Testis (tissue), 3 donors: ENCODE measurements around the gene ZNF627. TPM values are rescaled to one million over a fixed set of nuclear protein-coding genes. Genes with fewer than 3 reads are reported as not detected.

ENCODE experiments used
- DNase-seq: peaks from one replicate; pipeline ENCODE4 v3.0.0-alpha.2; 2019
- H3K27ac ChIP-seq, 2 donors: fragments of 200-600 bp; sonication (generic); one replicate each; pipeline ENCODE4 v1.5.1; 2019
- H3K27me3 ChIP-seq: fragments of 200-600 bp; sonication (generic); one replicate; pipeline ENCODE4 v1.5.1; 2019
- H3K36me3 ChIP-seq: fragments of 200-600 bp; sonication (generic); one replicate; pipeline ENCODE4 v1.5.1; 2017; ENCODE audit warnings: low read depth; ENCODE audit errors: missing control alignments
- H3K4me1 ChIP-seq: fragments of 200-600 bp; sonication (generic); one replicate; pipeline ENCODE4 v1.5.1; 2019
- H3K4me3 ChIP-seq, 2 donors: fragments of 200-600 bp; sonication (generic); one replicate each; pipeline ENCODE4 v1.5.1; 2017 to 2019
- H3K9me3 ChIP-seq: fragments of 200-600 bp; sonication (generic); one replicate; pipeline ENCODE4 v1.5.1; 2017
- POLR2A ChIP-seq: fragments of 450-650 bp; IDR thresholded peaks from one replicate; pipeline ENCODE4 v1.6.1; 2017; ENCODE audit warnings: antibody characterized with exemption, mild to moderate bottlenecking, moderate library complexity
- WGBS, 2 donors: methylation state at CpG; one replicate each; pipeline ENCODE4 v1.1.5; 2018; 5-methylcytosine and 5-hydroxymethylcytosine counted together
- intact Hi-C: fragments of 100-400 bp; cut with DNase I; formaldehyde crosslinking; loops from one replicate; pipeline ENCODE4 v1.15.1; 2023; ENCODE audit warnings: low total_unique reads
- polyA plus RNA-seq: library from polyadenylated mRNA; stranded (reverse); fragments of 350-450 nt; fragmentation: Illumina TruSeq; extraction: RNeasy Lipid Tissue Mini Kit (QIAGEN cat#74804); gene quantifications from one replicate; pipeline ENCODE4 v1.2.3, GENCODE V29; 2014; ENCODE audit warnings: low read depth, low replicate concordance; ENCODE audit not compliant: insufficient read depth
- total RNA-seq, 2 donors: library from RNA; depleted of rRNA; stranded (reverse); fragments of >200 nt; gene quantifications; one replicate each; pipeline ENCODE4 v1.2.3, GENCODE V29; 2016
- TF ChIP-seq, protein P1 (sequence below), 3 experiments: fragments of 450-650 bp in 2 of 3; fragments of 200-600 bp in 1 of 3; sonication (generic) in 1 of 3; IDR thresholded peaks; one replicate each; pipeline ENCODE4 v1.5.1; 2016 to 2019; ENCODE audit warnings: antibody characterized with exemption in 3 of 3, mild to moderate bottlenecking in 2 of 3, moderate library complexity in 1 of 3

The ZNF627 gene
- total and polyA plus RNA-seq, 3 donors from 2014 or later, result 15.5 to 17.2 (median 16.7) TPM

DNA sequence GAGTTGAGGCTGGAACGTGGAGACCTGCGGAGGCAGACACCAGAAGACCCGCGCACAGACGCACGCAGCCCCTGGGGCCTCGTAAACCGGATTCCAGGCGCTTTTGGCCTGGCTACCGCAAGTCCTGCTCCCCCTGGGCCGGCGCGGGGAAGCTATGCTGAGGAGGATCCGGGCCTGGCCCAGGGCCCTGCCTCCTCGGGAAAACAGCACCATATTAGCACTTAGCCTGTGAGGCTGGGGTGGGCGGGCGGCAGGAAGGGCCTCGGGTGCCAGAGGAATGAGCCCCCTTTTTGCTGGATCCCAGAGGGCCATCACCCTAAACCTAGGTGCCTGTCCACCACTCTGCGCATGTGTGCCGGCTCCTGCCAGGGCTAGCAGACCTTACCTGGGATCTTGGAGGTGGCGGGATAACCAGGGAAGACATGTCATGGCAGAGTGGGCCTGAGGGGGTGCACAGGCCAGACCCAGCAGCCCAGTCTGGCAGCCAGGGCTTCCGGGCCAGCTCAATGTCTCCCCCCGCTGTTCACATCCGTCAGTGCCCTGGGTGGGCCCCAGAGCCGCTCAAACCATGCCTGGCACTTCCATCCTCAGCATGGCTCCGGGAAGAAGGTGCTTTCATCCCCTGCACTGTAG, 45.6 kb upstream of the ZNF627 start:
- H3K27me3 ChIP-seq, result no peaks in the 10 kb centered on the region
- WGBS, 2 donors, result 69 to 77% methylated on average over 5 to 26 of the region's 26 CpGs
- H3K36me3 ChIP-seq, result no peaks in the 10 kb centered on the region
- TF ChIP-seq, protein P1, sequence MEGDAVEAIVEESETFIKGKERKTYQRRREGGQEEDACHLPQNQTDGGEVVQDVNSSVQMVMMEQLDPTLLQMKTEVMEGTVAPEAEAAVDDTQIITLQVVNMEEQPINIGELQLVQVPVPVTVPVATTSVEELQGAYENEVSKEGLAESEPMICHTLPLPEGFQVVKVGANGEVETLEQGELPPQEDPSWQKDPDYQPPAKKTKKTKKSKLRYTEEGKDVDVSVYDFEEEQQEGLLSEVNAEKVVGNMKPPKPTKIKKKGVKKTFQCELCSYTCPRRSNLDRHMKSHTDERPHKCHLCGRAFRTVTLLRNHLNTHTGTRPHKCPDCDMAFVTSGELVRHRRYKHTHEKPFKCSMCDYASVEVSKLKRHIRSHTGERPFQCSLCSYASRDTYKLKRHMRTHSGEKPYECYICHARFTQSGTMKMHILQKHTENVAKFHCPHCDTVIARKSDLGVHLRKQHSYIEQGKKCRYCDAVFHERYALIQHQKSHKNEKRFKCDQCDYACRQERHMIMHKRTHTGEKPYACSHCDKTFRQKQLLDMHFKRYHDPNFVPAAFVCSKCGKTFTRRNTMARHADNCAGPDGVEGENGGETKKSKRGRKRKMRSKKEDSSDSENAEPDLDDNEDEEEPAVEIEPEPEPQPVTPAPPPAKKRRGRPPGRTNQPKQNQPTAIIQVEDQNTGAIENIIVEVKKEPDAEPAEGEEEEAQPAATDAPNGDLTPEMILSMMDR (IDR thresholded peaks at IDR 0.05), result no peak
- no peak for TF ChIP-seq POLR2A
- H3K27ac ChIP-seq, result peak overlapping the region; percentile 31 to 69
- intact Hi-C loops, result no loop called here
- H3K4me3 ChIP-seq, result no peak overlapping the region
- no peaks in the 10 kb centered on the region for H3K9me3 ChIP-seq
- DNase-seq, result no peak
- H3K4me1 ChIP-seq, result no peaks in the 10 kb centered on the region

DNA sequence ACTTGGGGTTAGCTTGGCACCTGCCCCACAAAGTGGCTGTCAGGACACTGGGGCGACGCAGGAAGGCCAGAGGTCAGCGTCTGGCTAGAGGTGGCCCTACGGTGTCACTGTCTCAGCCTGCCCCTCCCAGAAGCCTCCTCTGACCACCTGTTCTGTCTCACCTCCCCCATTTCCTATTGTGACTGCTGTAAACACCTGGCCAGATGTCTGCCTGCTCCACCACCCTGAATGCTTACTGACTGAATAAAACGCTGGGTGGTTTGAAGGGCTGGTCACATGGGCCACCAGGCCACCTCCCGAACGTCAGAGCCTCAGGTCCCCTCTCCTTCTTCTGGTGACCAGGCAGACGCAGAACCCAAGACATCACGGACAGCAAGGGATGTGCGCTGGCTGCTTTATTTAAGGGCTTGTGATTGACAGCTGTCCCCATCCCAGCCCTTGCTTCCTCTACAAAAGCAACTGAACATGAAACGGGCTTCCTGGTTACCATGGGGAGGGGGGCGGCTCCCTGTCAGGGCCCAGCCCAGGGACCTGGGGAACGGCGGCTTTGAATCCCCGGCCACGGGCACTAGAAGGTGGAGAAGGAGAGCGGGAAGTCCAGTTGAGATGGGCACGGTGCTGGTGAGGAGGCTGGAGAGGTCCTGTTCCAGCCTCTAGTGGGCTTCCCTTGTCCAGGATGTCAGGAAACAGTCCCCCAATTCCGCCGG, 44.5 kb upstream of the ZNF627 start:
- Histone ChIP-seq H3K27me3 (no peaks in the 10 kb centered on the region), H3K4me3 (no peak overlapping the region), H3K4me1 (peaks cover 4% of the 10 kb centered on the region), H3K9me3 (no peaks in the 10 kb centered on the region), H3K36me3 (no peaks in the 10 kb centered on the region), H3K27ac (no peak overlapping the region)
- no peak for TF ChIP-seq POLR2A
- TF ChIP-seq, protein P1 (IDR thresholded peaks at IDR 0.05), result no peak
- intact Hi-C loops, result no loop called here
- 77 to 82% methylated on average over 17 to 20 of the region's 20 CpGs for WGBS, 2 donors
- no peak for DNase-seq

DNA sequence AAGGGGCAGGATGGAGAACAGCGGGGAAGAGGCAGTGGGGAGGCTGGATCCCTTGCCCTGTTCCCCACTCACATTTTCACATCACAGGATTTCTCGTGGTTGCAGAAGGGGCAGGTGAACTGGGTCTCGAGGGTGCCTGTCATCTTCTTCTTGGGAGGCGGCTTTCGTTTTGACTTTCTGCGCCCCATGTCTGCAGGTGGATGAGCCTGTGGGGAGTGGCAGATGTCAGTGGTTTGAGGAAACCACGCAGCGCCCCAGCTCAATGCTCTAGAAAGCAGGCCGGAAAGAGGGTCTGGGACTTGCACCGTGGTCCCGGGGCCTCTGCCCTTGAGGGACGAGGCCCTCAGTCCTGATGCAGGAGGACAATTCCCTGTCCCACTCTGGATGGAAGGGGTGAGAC, 43.1 kb upstream of the ZNF627 start:
- 92 to 96% methylated on average over 6 to 12 of the region's 12 CpGs for WGBS, 2 donors
- H3K4me3 ChIP-seq, result no peak overlapping the region
- H3K4me1 ChIP-seq, result peaks cover 11% of the 10 kb centered on the region
- no peak for DNase-seq
- intact Hi-C loops, result no loop called here
- H3K36me3 ChIP-seq, result no peaks in the 10 kb centered on the region
- H3K9me3 ChIP-seq, result no peaks in the 10 kb centered on the region
- no peak overlapping the region for H3K27ac ChIP-seq
- TF ChIP-seq, protein P1 (IDR thresholded peaks at IDR 0.05), result no peak
- no peak for TF ChIP-seq POLR2A
- H3K27me3 ChIP-seq, result no peaks in the 10 kb centered on the region

DNA sequence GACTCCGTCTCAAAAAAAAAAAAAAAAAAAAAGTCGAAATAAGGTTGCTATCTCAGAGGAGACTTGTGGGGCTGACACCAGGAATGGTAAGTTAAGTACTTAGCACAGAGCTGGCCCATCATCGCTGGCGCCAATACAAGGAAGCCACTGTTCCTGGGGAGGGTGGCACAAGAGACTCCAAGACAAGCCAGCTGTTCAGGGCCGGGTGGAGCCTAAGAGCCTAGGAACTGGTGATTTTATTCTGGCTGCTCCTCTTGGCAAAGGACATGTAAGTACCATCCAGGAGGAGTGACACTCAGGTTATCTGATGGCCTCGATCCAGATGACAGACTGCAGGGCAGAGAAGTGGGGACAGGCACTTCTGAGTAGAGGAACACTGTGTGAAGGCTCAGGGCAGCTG, 42.0 kb upstream of the ZNF627 start:
- Histone ChIP-seq H3K27ac (no peak overlapping the region), H3K4me1 (peaks cover 18% of the 10 kb centered on the region), H3K9me3 (no peaks in the 10 kb centered on the region), H3K27me3 (no peaks in the 10 kb centered on the region), H3K4me3 (no peak overlapping the region), H3K36me3 (no peaks in the 10 kb centered on the region)
- TF ChIP-seq, protein P1 (IDR thresholded peaks at IDR 0.05), result no peak
- no peak for TF ChIP-seq POLR2A
- no peak for DNase-seq
- intact Hi-C loops, result no loop called here
- WGBS, 2 donors, result 40 to 79% methylated on average over 6 of the region's 6 CpGs
